Heart left ventricle (tissue), 13 donors: Measurements from ENCODE around the gene MAP6D1.

Source experiments
- CTCF ChIP-seq, 12 donors: fragments of 200-600 bp; sonication (generic) in 4 of 12; IDR thresholded peaks; one replicate each; pipeline versions ENCODE4 v1.5.0 to v1.8.0; 2018 to 2022; ENCODE audit warnings: antibody characterized with exemption in 12 of 12, mild to moderate bottlenecking in 5 of 12
- POLR2A ChIP-seq, 2 donors: fragments of 450-650 bp; IDR thresholded peaks; one replicate each; pipeline ENCODE4 v1.6.1; 2017; ENCODE audit warnings: antibody characterized with exemption in 2 of 2, mild to moderate bottlenecking in 2 of 2, moderate library complexity in 2 of 2
- donor health status: ischemic (EF 13 %, LVEDD 7.1; RV severe dilation, severe dysfunction).
- donor health status: DM: no; HTN: yes; CAD: no.
- donor health status: DM: no; HTN: no; CAD: no.
- donor health status: ischemic (EF 25% LVEDD 6.9; RV normal size, moderate dysfunction).
- donor health status: ischemic (EF 25% LVEDD 5.7; RV mildly dilated, moderate dysfunction).
- donor health status: ischemic (EF 35%, LVEDD 5.7; RV mildly dilated, moderate dysfunction).
- donor health status: nonischemic (EF 11% LVEDD 7.7; RV severe dilation, severe dysfunction).
- donor health status: DM: yes; HTN: yes; CAD: no.
- donor health status: PGD.
- donor health status: ischemic (EF 29% LVEDD 5.4; RV normal size, mild dysfunction).
- donor health status: nonischemic (EF 23%, LVEDD 6.1; RV moderate dilation, normal function).

GRCh38 chr3:183807881-183808280, 17.5 kb downstream of the MAP6D1 start:
- TF ChIP-seq CTCF (IDR thresholded peaks at IDR 0.05) (no peak), POLR2A (IDR thresholded peaks at IDR 0.05) (no peak)
